Measurements from ENCODE around the gene SNIP1.

DNA sequence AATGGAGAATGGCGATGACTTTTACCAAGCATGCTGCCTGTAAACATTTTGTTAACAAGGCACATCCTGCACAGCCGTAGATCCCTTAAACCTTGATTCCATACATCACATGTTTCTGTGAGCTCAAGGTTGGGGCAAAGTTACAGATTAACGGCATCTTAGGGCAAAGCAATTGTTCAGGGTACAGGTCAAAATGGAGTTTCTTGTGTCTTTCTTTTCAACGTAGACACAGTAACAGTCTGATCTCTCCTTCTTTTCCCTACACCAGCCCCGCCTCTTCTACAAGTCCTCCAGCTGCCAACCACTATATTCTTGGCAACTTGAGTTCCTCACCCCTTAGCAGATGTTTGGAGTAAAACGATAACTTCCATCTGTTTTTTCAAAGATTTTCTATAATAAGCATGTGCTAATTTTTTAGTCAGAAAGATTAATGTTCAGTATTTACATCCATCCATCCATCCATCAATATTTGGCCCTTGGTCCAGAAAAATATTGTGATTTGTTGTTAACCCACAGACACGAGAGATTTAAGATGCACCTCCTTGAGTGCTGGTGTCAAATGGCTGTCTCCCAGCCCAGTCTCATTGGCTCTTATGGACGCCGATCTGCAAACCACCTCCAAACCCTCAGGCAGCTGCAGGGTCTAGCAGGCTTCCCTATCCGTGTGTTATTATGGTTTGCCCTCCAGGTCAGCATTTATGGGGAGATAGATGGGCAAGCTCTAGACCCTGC lies 6.5 kb upstream of the SNIP1 start:
- TF ChIP-seq EZH2 (IDR thresholded peaks at IDR 0.05) = no peak
- no peak for TF ChIP-seq POLR2AphosphoS5 (IDR thresholded peaks at IDR 0.05; ENCODE audit: borderline replicate concordance, low read depth, low read length)

All from SK-N-MC (cell line).